ENCODE data around the gene TUSC2.

Gene TUSC2

DNA sequence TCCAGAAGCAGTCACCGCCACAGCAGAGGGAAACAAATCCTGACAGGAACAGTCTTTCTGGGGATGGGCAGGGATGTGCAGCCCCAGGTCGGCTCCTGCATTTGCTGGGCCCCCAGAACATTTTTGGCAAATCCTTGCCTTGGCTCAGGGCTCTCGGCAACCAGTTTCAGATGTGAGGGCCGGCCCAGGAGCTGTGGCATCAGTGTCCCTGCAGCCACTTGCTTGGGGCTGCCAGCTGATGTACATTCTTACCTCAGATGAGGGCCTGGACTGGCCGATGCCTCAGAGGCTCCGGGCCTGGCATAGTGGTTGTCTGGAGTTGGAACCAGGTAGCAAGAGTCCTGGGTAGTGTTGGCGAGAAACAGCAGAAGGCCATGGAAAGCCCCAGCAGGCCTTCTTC, 26.8 kb upstream of the TUSC2 start:
- DNase-seq (ENCODE audit: low read depth in 2 of 2) = no peak

DNA sequence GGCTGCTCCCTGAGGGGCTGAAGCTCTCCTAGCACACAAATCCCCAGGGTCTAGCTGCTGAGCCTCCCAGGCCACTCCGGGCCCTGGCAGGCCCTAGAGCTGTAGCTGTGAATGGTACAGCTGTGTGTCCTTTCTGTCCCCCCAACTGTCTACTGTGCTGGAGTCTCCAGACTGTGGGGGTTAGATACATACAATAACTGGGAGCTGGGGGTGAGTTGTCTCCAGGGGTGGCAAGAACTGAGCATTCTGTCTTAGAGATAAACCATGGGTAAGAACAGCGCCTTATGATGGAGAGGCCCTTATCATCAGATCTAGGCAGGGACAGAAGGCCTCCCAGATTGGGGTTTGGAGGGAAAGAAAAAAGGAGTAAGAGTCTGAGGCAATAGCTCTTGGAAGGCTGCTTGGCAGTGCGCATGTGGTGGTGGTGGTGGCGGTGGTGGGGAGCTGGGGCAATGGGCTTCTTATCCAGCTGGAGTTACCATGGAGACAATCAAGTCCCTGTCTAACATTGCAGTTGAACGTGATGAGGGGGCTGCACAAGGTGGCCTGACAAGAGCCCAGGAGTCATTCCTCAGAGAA, 26.3 kb upstream of the TUSC2 start:
- no peak for DNase-seq (ENCODE audit: low read depth in 2 of 2)

DNA sequence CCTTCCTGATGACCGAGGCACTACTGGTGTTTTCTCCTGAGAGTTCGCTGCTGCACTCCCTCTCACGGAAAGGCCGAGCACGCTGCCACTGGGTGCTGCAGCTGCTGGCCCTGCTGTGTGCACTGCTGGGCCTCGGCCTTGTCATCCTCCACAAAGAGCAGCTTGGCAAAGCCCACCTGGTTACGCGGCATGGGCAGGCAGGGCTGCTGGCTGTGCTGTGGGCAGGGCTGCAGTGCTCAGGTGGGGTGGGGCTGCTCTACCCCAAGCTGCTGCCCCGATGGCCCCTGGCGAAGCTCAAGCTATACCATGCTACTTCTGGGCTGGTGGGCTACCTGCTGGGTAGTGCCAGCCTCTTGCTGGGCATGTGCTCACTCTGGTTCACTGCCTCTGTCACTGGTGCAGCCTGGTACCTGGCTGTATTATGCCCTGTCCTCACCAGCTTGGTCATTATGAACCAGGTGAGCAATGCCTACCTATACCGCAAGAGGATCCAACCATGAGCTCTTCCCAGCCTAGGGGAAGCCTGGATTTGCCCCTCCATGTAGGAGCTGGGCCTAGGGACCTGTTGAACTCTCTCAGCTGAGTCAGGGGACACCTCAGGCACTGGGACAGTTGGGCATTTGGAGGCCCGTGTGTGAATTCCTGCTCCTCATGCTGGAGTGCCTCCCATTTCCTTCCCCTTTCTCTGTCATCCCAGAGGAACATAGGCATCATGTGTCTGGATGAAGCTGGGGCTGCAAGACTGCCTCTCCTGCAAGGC, 25.4 kb upstream of the TUSC2 start:
- DNase-seq (ENCODE audit: low read depth in 2 of 2) = no peak

DNA sequence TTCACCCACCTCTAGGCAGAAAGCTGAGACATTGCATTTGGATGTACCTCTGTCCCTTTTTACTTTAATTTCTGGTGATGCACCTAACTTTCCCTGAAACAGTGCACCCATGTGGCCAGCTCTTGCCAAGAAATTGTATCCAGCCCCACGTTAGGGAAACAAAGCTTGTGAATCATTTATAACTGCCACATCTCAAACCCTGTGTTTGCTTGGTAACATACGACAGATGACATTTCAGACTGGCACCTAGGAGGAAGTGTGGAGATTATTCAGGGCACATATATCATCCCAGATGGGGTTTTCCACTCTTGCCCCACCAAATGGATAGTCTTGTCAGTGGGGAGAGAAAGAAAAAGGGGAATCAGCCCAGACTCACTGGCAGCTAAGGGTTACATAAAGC, 24.8 kb upstream of the TUSC2 start:
- DNase-seq (ENCODE audit: low read depth in 2 of 2) = no peak

DNA sequence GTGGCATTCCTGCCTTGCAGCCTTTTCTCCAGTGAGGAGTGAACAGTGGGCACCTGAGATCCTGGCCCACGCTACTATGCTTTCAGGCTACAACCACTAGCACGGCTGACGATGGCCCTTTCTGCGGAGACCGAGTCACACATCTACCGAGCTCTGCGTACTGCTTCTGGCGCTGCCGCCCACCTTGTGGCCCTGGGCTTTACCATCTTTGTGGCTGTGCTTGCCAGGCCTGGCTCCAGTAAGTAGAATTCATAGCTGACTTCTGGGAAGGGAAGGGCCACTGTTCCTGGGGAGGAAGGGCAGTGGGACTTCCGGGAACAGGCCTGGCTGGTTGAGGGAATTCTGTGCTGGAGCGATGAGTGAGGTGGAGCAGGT, 23.3 kb upstream of the TUSC2 start:
- DNase-seq (ENCODE audit: low read depth in 2 of 2) = no peak

DNA sequence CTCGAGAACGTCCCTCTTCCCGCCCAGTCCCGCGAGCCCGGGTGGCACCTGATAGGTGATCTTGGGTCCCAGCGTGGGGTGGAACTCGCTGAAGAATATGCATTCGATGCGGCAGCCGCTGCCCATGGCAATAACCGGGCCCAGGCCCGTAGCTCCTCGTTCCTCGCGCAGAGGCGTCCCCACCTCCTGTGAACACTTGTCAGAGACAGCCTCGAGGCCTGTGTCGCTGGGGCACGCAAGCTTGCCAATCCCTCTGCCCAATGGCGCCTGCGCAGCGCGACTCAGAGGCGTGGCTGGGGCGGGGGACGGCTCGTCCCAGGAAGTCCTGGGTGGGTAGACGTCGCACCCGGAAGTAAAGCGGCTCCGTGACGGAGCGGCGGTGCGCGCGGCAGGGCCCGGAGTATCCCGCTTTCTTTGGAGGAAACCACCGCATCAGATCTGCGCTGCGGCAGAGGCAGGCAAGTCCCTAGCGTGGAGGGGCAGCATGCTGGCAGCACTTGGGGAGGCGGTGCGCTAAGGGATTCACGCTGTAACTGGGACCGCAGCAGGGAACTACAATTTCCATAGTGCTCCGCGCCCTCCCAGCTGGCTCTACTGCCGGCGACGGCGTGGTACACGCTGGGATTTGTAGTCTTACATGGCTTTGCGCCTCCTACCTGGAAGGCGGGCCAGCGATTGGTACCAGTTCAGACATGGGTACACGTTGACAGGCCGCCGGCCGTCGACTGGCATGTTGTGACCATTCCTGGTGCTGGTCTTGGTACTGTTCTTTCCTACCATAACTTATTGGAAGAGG, 22.7 kb upstream of the TUSC2 start, which contains the start of the genes CYB561D2 and NPRL2:
Gene CYB561D2, plus strand, starts transcription at position 336 of the 796 bp plus-strand sequence. CDS start 572 bp downstream, outside the sequence.
Gene NPRL2, minus strand, starts transcription at position 249 of the 796 bp plus-strand sequence. Its CDS starts 123 bp downstream, at position 126.
- peak; percentile 99 to 100 for DNase-seq (ENCODE audit: low read depth in 2 of 2)

DNA sequence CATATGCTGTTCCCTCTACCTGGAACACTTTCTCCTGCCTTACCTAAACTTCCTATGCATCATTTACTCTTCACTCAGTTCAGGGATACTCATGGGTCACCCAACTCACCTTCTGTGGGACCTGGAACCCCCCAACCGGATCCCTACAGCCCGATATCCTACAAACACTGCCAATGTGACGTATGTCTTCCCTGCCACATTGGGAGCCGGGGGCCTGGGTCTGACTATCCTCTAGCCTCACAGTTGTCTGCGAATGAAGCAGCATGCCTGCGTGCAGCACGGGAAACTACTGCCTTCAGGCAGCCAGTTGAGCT, 22.1 kb upstream of the TUSC2 start:
- no peak for DNase-seq (ENCODE audit: low read depth in 2 of 2)

DNA sequence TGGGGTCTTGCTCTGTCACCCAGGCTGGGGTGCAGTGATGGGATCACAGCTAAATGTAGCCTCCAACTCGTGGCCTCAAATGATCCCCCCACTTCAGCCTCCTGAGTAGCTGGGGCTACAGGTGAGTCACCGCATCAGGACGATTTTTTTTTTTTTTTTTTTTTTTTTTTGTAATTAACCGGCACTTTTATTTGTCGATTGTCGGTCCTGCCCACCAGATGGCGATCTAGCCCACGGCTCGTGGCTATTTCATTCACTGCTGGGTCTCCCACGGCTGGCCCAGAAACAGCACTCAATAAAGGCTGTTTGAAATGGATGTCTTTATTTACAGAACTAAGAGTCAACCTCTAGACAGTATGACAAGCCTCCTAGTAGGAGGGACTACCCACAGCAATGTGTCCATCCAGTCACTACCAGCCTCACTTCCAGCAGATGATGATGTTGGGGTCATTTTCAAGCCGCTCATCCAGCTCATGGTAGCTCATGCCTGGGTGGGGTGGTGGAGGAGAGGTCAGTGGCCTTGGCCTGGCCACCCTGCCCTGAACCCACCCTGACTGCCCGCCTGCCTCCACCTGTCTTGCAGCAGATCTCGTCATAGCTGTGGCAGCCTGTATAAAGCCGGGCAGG, 19.3 kb upstream of the TUSC2 start:
- DNase-seq (ENCODE audit: low read depth in 2 of 2) = peak; percentile 51

DNA sequence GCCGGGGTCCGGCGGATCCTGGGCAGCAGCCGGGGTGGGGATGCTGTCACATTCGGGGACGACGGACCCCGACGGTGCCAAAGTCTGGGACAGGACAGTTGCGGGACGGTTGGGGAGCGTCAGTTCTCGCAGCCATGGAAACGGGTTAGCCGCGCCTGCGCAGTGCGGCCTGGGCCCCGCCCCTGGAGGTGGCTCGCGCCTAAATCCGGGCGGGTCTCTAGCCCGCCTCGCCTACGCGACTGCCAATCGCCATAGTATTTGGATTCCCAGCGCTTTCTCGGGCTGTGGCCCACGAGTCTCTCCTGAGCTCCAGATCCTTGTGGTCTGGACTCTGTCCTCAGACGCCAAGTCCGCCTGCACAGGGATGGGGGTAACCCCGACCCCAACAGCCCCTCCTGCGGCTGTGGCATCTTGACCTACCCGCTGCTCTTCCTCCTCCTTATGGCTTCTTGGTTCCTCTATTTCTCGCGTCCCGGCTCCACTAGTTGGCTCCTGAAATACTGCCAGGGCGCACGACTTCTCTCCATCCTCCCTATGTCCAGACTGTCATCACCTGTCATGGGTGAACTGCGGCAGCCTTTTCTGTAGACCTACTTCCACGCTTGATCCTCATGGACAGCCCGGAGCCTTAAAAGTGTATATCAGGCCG, 17.7 kb upstream of the TUSC2 start, which contains the start of gene ZMYND10:
Gene ZMYND10, minus strand, starts transcription at position 147 of the 649 bp plus-strand sequence. CDS start 153 bp downstream, outside the sequence.
- peak; percentile 64 to 66 for DNase-seq (ENCODE audit: low read depth in 2 of 2)

DNA sequence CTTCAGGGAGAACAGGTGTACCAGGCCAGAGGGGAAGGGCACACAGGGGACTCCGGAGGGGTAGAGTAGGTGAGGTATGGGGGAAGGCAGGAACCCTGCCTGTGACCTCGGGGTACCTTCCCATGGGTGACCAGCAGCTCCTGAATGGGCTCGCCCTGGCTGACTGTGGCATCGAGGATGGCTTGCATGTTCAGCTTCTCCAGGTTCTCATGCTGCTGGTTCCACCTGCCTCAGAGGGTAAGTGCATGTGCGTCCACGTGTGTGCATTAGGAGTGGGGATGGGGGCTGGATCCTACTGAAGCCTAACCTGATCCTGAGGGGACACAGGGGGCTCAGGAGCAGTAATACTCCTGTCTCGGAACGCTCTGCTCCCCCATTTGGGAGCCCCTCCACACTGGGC, 17.0 kb upstream of the TUSC2 start:
- DNase-seq (ENCODE audit: low read depth in 2 of 2) = no peak

DNA sequence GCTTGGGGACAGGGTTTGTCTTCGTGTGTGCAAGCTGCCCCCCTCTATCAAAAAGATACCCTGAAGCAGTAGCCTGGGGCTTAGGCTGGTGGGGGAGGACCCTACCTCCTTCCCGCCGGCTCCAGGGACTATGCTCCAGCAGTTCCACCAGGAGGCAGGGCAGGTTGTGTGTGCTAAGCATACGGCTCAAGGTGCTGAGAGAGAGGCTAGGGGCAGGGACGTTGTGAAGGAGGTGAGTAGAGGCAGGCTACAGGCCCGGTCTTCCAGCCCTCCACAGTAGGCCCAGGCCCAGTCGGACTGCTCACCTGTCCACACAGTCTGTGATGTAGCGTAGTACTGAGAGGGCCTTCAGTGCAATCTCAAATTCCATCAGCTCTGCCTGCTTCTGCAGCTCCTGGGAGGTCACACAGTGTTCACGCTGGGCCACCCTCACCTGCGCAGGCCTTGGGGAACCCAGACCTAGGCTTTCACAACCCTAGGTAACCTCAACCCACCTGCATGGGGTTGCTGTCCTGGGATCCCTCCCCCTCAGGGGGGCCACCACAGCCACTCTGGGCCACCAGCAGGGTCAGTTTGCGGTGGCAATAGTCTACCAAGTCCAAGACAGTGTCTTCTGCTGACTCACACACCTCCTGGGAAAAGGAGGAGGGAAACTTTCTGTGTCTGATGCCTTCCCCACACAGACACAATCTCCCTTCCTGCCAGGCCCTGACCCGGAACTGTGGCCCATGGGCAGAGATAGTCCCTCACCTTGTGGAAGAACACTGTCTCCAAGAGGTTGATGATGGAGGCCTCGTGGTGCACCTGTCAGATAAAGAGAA, 15.0 kb upstream of the TUSC2 start:
- no peak for DNase-seq (ENCODE audit: low read depth in 2 of 2)

DNA sequence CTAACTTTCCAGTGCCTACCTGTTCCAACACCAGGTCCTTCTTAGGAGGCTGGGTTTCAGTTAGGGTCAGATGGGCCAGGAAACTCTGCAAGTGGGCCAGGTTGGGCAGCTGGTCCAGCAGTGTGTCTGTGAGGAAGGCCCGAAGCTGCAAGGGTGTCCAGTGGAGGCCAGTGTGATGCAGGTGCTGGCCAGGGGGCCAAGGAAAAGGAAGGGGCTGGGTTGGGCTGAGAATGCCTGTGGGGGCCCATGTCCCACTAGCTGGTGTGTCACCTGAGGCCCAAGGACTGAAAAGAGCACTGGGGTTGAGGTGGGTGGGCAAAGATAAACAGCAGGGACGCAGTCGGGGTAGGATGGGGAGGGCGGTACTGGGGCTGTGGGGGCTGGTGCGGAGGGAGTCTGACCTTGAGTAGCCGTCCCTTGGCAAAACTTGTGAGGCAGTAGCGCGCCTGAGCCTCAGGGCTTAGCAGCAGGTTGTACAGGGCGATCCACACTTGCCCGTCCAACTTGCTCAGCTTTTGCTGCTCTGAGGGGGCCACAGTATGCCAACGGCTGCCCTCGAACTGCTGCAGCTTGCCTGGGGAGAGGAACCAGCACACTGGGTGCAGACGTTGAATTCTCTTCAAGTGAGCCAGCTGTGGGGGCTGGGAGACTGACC, 14.1 kb upstream of the TUSC2 start:
- no peak for DNase-seq (ENCODE audit: low read depth in 2 of 2)

DNA sequence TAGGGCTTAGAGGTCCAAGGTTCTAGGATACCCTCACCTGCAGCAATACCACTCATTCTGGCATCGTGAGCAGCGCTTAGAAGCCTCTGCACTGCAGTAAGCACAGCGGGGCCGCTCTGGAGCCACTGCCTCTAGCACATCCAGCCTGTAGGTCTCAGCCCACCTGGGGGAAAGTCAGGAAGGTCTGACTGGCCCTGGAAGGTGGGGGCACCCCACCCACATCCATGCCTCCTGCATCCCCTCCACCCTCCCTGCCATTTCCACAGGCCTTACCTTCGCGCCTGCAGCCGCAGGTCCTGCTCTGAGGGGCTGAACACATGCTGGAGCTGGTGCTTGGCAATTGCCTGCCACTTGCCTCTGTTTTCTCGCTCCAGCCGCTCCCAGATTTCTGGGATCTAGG, 13.5 kb upstream of the TUSC2 start:
- no peak for DNase-seq (ENCODE audit: low read depth in 2 of 2)

DNA sequence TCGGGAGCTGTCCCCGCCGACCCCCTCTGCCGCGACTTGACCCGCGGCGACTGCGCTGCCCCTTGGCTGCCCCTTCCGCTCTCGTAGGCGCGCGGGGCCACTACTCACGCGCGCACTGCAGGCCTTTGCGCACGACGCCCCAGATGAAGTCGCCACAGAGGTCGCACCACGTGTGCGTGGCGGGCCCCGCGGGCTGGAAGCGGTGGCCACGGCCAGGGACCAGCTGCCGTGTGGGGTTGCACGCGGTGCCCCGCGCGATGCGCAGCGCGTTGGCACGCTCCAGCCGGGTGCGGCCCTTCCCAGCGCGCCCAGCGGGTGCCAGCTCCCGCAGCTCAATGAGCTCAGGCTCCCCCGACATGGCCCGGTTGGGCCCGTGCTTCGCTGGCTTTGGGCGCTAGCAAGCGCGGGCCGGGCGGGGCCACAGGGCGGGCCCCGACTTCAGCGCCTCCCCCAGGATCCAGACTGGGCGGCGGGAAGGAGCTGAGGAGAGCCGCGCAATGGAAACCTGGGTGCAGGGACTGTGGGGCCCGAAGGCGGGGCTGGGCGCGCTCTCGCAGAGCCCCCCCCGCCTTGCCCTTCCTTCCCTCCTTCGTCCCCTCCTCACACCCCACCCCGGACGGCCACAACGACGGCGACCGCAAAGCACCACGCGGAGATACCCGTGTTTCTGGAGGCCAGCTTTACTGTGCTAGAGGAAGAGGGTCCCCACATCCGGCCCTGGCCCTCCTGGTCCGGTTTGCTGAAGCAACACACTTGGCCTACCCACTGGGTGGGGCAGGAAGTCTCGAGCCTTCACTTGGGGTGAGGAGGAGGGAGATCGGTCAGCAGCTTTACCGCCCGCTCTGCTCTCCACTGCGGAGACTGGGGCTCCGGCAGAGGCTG, 12.7 kb upstream of the TUSC2 start, which contains the start of gene RASSF1:
Gene RASSF1, minus strand, starts transcription at position 389 of the 882 bp plus-strand sequence. Its CDS starts 31 bp downstream, at position 358.
- DNase-seq (ENCODE audit: low read depth in 2 of 2) = peak; percentile 69 to 77

DNA sequence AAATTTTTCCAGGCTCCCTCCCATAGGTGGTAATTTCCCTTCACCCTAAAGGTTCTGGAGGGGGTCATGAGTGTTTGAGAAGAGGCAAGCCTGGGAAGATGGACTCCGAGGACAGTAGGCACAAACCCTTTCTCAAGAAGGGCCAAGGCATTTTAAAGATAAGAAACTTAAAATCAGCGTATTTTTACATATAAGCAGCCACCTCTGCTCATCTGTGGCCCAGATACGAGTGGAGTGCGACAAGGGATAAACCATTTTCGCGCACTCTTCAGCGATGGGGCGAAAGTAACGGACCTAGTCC, 12.1 kb upstream of the TUSC2 start:
- DNase-seq (ENCODE audit: low read depth in 2 of 2) = no peak

DNA sequence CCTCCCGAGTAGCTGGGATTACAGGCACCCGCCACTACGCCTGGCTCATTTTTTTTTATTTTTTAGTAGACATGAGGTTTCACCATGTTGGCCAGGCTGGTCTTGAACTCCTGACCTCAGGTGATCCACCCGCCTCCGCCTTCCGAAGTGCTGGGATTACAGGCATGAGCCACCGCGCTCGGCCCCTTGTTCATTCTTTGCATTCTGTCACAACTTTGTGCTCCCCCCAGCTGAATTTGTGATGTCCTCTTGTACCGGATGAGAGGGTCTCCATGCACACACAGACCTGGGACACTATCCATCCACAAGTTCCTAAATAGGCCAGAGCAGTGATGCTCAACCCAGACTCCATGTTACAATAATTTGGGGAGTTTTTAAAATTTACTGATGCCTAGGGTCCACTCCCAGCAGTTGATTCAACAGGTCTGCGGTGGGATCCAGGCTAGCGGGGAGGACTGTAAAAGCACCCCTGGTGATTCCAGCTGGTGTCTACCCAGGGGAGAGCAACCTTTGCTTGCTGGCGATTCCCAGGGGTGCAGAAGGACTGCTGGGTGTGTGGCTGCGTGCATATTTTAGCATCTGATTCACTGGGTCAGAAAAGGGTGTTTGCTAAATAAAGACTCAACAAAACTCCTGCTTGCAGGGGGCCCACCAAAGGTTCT, 11.6 kb upstream of the TUSC2 start:
- no peak for DNase-seq (ENCODE audit: low read depth in 2 of 2)

DNA sequence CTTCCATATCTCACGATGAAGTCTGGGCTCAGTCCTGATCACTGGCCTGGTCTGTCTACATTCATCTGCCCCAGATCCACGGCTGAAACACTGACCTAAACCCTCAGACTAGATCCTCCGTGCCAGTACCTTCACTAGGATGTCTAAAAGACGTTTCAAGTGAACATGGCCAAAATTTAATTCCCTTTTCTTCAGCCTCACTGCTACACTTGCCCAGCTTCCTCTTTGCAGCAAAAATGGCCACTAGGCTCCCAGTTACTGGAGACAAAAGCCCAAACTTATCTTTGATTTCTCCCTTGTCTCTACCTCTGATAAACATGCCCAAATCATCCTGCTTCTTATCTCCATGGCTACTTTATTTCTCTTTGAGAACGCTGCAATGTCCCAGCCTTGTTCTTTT, 10.9 kb upstream of the TUSC2 start:
- DNase-seq (ENCODE audit: low read depth in 2 of 2) = no peak

DNA sequence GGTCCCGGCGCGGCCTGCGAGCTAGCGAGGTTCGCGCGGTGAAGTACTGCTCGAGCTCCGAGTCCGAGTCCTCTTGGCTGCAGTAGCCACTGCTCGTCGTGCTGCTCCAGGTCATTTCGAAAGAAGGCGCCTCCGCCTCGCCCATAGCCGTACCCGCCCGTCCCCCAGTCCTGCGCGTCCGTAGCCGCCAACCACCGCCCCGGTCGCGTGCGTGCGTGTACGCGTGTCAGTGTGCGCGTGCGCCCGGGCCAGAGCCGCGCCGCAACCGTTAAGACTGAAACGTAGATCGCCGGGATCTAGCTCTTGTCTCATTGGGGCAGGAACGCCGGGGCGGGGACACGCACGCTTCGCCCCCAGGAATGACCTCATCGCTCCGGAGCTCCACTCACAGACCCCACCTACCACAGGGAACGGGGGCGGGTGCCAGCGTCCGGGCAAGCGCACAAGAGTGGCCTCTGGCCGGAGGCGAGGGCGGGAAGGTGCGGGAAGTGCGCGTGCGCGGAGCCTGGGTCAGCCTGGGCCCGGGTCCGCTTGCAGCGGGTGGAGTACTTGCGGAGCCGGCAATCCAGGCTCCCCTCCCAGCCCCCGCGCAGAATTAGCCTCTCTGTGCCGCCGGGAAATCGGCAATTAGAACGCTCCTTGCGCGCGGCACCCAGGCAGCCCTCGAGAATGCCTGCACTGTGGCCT, 9.3 kb upstream of the TUSC2 start:
- peak; percentile 98 to 99 for DNase-seq (ENCODE audit: low read depth in 2 of 2)

All from stimulated activated CD8-positive, alpha-beta memory T cell treated with anti-CD3 and anti-CD28 coated beads, Interleukin-15, amount 100 ng/mL, for 48 hours (primary cell).